ENCODE measurements around the gene PCDHGA9.
"Not testable (repeated sequence)": the region's sequence is repeated elsewhere in the genome, so short reads cannot be mapped to it uniquely, and the experiment has no call there.

Gene PCDHGA9

DNA sequence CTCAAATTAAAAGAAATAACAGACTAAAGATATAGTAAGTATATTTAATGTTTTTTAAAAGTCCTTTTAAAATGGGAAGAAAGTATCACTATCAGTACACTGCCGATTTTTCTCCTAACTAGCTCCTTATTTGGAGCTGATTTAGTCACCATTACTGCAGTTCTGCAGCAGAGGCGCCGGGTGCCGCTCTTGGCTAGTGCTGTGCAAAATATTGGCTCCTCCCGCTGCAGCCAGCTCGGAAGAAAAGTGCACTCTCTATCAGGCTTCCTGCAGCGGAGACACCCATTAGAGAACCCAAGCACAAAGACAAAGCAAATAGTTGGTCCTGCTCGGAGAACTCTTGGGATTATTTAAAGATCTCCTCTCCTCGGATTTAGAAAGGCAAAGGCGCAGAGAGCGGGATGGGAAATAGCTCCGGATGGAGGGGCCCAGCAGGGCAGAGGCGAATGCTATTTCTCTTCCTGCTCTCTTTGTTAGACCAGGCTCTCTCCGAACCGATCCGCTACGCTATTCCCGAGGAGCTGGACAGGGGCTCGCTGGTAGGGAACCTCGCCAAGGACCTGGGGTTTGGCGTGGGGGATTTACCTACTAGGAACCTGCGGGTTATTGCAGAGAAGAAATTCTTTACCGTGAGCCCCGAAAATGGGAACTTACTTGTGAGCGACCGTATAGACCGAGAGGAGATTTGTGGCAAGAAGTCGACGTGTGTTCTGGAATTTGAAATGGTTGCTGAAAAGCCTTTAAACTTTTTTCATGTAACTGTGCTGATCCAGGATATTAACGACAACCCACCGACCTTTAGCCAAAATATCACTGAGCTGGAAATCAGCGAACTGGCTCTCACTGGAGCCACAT is 32.4 kb upstream of the PCDHGA9 start, which contains the start of gene PCDHGB3:
Gene PCDHGB3 (plus strand): TSS at position 249 of the 855 bp plus-strand sequence. CDS start 153 bp downstream, at position 402.
- DNase-seq (ENCODE audit: low read depth): peak; percentile 77
- peak; percentile 57 for TF ChIP-seq CTCF (IDR thresholded peaks at IDR 0.05; ENCODE audit: low read depth, low read length)
- no peak for TF ChIP-seq POLR2A (IDR thresholded peaks at IDR 0.05; ENCODE audit: extremely low read depth, insufficient read length)
- peak within 1 kb of the TSS; percentile 50 for H3K4me3 ChIP-seq (ENCODE audit: low read depth, low read length)

- TF ChIP-seq, protein P1, sequence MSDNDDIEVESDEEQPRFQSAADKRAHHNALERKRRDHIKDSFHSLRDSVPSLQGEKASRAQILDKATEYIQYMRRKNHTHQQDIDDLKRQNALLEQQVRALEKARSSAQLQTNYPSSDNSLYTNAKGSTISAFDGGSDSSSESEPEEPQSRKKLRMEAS (IDR thresholded peaks at IDR 0.05; ENCODE audit: low read depth, low read length): no peak
- TF ChIP-seq MYC (IDR thresholded peaks at IDR 0.05; ENCODE audit: low read depth, low read length) (no peak), CTCF (IDR thresholded peaks at IDR 0.05; ENCODE audit: low read depth, low read length) (no peak), POLR2A (IDR thresholded peaks at IDR 0.05; ENCODE audit: extremely low read depth, insufficient read length) (no peak)
- H3K4me3 ChIP-seq (ENCODE audit: low read depth, low read length): no peak overlapping the region
- DNase-seq (ENCODE audit: low read depth): no peak
Measured at GRCh38 chr5:141371572-141372475, 30.8 kb upstream of the PCDHGA9 start.

DNA sequence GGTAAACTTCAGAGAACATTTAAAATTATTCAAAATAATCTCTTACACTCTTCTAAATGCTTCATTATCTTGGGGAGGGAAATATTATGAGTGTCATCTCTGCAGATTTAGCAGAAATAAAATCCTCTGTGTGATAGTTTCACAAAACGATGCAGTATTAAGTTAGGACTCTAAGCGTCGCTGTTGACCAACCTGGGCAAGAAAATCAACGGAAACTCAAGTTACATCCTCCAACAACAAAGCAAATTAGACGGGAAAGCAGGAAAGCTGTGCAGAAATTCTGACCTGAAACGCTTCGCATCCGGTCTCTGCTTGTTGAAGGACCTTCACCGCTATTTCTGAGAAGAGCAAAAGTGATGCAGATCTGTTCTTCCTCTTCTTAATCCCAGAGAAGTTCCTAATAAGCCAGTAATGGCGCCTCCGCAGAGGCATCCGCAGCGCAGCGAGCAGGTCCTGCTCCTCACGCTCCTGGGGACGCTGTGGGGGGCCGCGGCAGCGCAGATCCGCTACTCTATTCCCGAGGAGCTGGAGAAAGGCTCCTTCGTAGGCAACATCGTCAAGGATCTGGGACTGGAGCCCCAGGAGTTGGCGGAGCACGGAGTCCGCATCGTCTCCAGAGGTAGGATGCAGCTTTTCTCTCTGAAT is 28.8 kb upstream of the PCDHGA9 start, which contains the start of gene PCDHGA6:
Gene PCDHGA6 (plus strand): TSS at position 219 of the 645 bp plus-strand sequence. CDS start 193 bp downstream, at position 412.
- DNase-seq (ENCODE audit: low read depth): peak; percentile 16
- H3K4me3 ChIP-seq (ENCODE audit: low read depth, low read length): no peak within 1 kb of the TSS
- TF ChIP-seq, protein P1 (IDR thresholded peaks at IDR 0.05; ENCODE audit: low read depth, low read length): no peak
- peak; percentile 15 for TF ChIP-seq CTCF (IDR thresholded peaks at IDR 0.05; ENCODE audit: low read depth, low read length)
- TF ChIP-seq MYC (IDR thresholded peaks at IDR 0.05; ENCODE audit: low read depth, low read length): no peak

GRCh38 chr5:141374627-141375026 is 28.0 kb upstream of the PCDHGA9 start:
- DNase-seq (ENCODE audit: low read depth): no peak
- H3K4me3 ChIP-seq (ENCODE audit: low read depth, low read length): no peak overlapping the region
- TF ChIP-seq CTCF (IDR thresholded peaks at IDR 0.05; ENCODE audit: low read depth, low read length) (no peak), POLR2A (IDR thresholded peaks at IDR 0.05; ENCODE audit: extremely low read depth, insufficient read length) (no peak)

DNA sequence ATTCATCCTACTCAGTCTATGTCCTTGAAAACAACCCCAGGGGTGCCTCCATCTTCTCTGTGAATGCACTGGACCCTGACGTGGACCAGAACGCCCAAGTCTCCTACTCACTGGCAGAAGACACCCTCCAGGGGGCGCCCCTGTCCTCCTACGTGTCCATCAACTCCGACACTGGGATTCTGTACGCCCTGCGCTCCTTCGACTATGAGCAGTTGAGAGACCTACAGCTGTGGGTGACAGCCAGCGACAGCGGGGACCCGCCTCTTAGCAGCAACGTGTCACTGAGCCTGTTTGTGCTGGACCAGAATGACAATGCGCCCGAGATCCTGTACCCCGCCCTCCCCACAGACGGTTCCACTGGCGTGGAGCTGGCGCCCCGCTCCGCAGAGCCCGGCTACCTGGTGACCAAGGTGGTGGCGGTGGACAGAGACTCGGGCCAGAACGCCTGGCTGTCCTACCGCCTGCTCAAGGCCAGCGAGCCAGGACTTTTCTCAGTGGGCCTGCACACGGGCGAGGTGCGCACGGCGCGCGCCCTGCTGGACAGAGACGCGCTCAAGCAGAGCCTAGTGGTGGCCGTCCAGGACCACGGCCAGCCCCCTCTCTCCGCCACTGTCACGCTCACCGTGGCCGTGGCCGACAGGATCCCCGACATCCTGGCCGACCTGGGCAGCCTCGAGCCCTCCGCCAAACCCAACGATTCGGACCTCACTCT is 27.0 kb upstream of the PCDHGA9 start:
- H3K4me3 ChIP-seq (ENCODE audit: low read depth, low read length); DNase-seq (ENCODE audit: low read depth): not testable (repeated sequence)
- peak; percentile 1 for TF ChIP-seq CTCF (IDR thresholded peaks at IDR 0.05; ENCODE audit: low read depth, low read length)

Measured in NB4 (cell line).